SK-N-SH (cell line): ENCODE data around the gene TMEM63B. TPM values are rescaled to one million over a fixed set of nuclear protein-coding genes. Genes with fewer than 3 reads are reported as not detected.
A peak's percentile ranks its signal among the peaks of the same experiment; 100 is the strongest.

Experiments
- CTCF ChIA-PET: fragments of 300-600, 350-600 bp; formaldehyde crosslinking; extraction: SDS; loops from one replicate; lab custom pipeline; 2021; lab: Yijun Ruan, JAX
- POLR2A ChIA-PET: fragments of 350-600 bp; sonication (Branson Sonifier 250); formaldehyde crosslinking; extraction: SDS; loops from one replicate; lab custom pipeline; 2020; ENCODE audit warnings: antibody characterized with exemption, inconsistent platforms; lab: Yijun Ruan, JAX
- DNase-seq: peaks from one replicate; pipeline ENCODE4 v3.0.0; 2012
- H2AFZ ChIP-seq: fragments of 200-600 bp; sonication (generic); 2 replicates; pipeline ENCODE4 v1.8.1; 2016; ENCODE audit warnings: antibody characterized with exemption, mild to moderate bottlenecking, low read depth
- H3F3A ChIP-seq: fragments of 200-600 bp; sonication (generic); replicated peaks from 2 replicates; pipeline ENCODE3; 2016; ENCODE audit warnings: antibody characterized with exemption, mild to moderate bottlenecking; ENCODE audit not compliant: insufficient read depth
- H3K27ac ChIP-seq, 2 experiments: fragments of 200-500 bp in 1 of 2; fragments of 200-600 bp in 1 of 2; sonication (Bioruptor generic) in 1 of 2; sonication (generic), shearing (Covaris generic) in 1 of 2; 2 replicates each; pipeline versions ENCODE4 v1.5.1 to v1.6.1; 2014 to 2016; ENCODE audit warnings: low read depth in 2 of 2, inconsistent platforms in 1 of 2, low read length in 1 of 2, mild to moderate bottlenecking in 1 of 2, mixed read lengths in 1 of 2
- H3K27me3 ChIP-seq: fragments of 200-600 bp; sonication (generic), shearing (Covaris generic); 2 replicates; pipeline ENCODE4 v1.6.1; 2016; ENCODE audit warnings: mixed run types; ENCODE audit not compliant: insufficient read depth
- H3K36me3 ChIP-seq, 2 experiments: fragments of 200-500 bp in 1 of 2; fragments of 200-600 bp in 1 of 2; sonication (Bioruptor generic) in 1 of 2; sonication (generic) in 1 of 2; replicated peaks in 1 of 2; 2 replicates each; pipeline versions ENCODE3 to v1.5.1; 2014 to 2016; ENCODE audit warnings: low read length in 1 of 2, mild to moderate bottlenecking in 1 of 2; ENCODE audit not compliant: insufficient read depth in 2 of 2, control insufficient read depth in 1 of 2
- H3K4me1 ChIP-seq, 2 experiments: fragments of 200-500 bp in 1 of 2; fragments of 200-600 bp in 1 of 2; sonication (Bioruptor generic) in 1 of 2; sonication (generic), shearing (Covaris generic) in 1 of 2; 2 replicates each; pipeline versions ENCODE4 v1.5.1 to v1.6.1; 2014 to 2016; ENCODE audit warnings: low read depth in 1 of 2, low read length in 1 of 2, mixed run types in 1 of 2; ENCODE audit not compliant: insufficient read depth in 2 of 2, control insufficient read depth in 1 of 2
- H3K4me2 ChIP-seq: fragments of 200-600 bp; sonication (generic), shearing (Covaris generic); 2 replicates; pipeline ENCODE4 v1.6.1; 2017; ENCODE audit warnings: mixed run types
- H3K4me3 ChIP-seq, 2 experiments: fragments of 200-500 bp in 1 of 2; fragments of 200-600 bp in 1 of 2; sonication (Bioruptor generic) in 1 of 2; sonication (generic), shearing (Covaris generic) in 1 of 2; 2 replicates each; pipeline versions ENCODE4 v1.5.1 to v1.8.1; 2014 to 2016; ENCODE audit warnings: low read depth in 2 of 2, inconsistent platforms in 1 of 2, low read length in 1 of 2, mild to moderate bottlenecking in 1 of 2, mixed read lengths in 1 of 2, moderate library complexity in 1 of 2
- H3K79me2 ChIP-seq: fragments of 200-600 bp; sonication (generic); 2 replicates; pipeline ENCODE4 v1.8.1; 2017; ENCODE audit warnings: mild to moderate bottlenecking; ENCODE audit not compliant: insufficient read depth
- H3K9ac ChIP-seq: fragments of 200-600 bp; sonication (generic); 2 replicates; pipeline ENCODE4 v1.6.1; 2017; ENCODE audit warnings: mixed run types
- H3K9me2 ChIP-seq: fragments of 200-600 bp; sonication (generic); 2 replicates; pipeline ENCODE4 v1.6.1; 2017; ENCODE audit warnings: mixed run types
- H3K9me3 ChIP-seq: fragments of 200-600 bp; sonication (generic); 2 replicates; pipeline ENCODE4 v1.6.1; 2017; ENCODE audit warnings: mixed run types, mild to moderate bottlenecking, moderate library complexity
- H4K20me1 ChIP-seq: fragments of 200-600 bp; sonication (generic); 2 replicates; pipeline ENCODE4 v1.6.1; 2017; ENCODE audit warnings: mild to moderate bottlenecking, mixed run types; ENCODE audit not compliant: insufficient read depth
- ELF1 ChIP-seq: IDR thresholded peaks from 2 replicates; pipeline ENCODE4 v1.4.0; 2012
- FOXJ3 ChIP-seq: sonication (generic); formaldehyde crosslinking; IDR thresholded peaks from 2 replicates; pipeline ENCODE4 v1.5.1; 2020; ENCODE audit warnings: mild to moderate bottlenecking, missing genetic modification reagents
- JUND ChIP-seq: IDR thresholded peaks from 2 replicates; pipeline ENCODE4 v1.4.0; 2012
- RAD21 ChIP-seq: IDR thresholded peaks from 2 replicates; pipeline ENCODE4 v1.6.1; 2012; ENCODE audit warnings: mild to moderate bottlenecking, low read length
- RCOR1 ChIP-seq: fragments of 150-350 bp; IDR thresholded peaks from 2 replicates; pipeline ENCODE4 v1.6.1; 2017; ENCODE audit warnings: antibody characterized with exemption, low read length
- SIN3A ChIP-seq: IDR thresholded peaks from 2 replicates; pipeline ENCODE4 v1.6.1; 2012; ENCODE audit warnings: low read depth, mild to moderate bottlenecking, low read length, moderate library complexity, borderline replicate concordance
- SMC3 ChIP-seq: IDR thresholded peaks from 2 replicates; pipeline ENCODE4 v1.6.1; 2012; ENCODE audit warnings: low read depth, low read length, improper control_type of control experiment
- TCF12 ChIP-seq: IDR thresholded peaks from 2 replicates; pipeline ENCODE4 v1.4.0; 2012
- WGBS: methylation state at CpG from one replicate; pipeline ENCODE4 v1.1.6; 2017; ENCODE audit warnings: low lambda C conversion rate; 5-methylcytosine and 5-hydroxymethylcytosine counted together
- polyA plus RNA-seq, 3 experiments: library from polyadenylated mRNA; depleted of rRNA; stranded (reverse); fragments of >200 nt; gene quantifications; 2 replicates each; pipeline ENCODE4 v1.2.3, GENCODE V29; 2012
- TF ChIP-seq, protein P1 (sequence below): IDR thresholded peaks from 2 replicates; pipeline ENCODE4 v1.4.0; 2012; ENCODE audit warnings: low read depth, borderline replicate concordance
- TF ChIP-seq, protein P2 (sequence below): fragments of 150-350 bp; IDR thresholded peaks from 2 replicates; pipeline ENCODE4 v1.6.1; 2016; ENCODE audit warnings: mild to moderate bottlenecking, low read depth, low read length
- TF ChIP-seq, protein P3 (sequence below): fragments of 200-600 bp; sonication (generic); IDR thresholded peaks from 2 replicates; pipeline ENCODE4 v1.6.1; 2017; ENCODE audit warnings: antibody characterized with exemption, mild to moderate bottlenecking, moderate library complexity
- TF ChIP-seq, protein P4 (sequence below): IDR thresholded peaks from 2 replicates; pipeline ENCODE4; 2012
- TF ChIP-seq, protein P5 (sequence below): IDR thresholded peaks from 2 replicates; pipeline ENCODE4 v1.6.1; 2012; ENCODE audit warnings: mild to moderate bottlenecking, low read depth, low read length, moderate library complexity

Gene TMEM63B
- polyA plus RNA-seq, 1 of the 3 experiments (the other 2 are of a cell fraction), result 52.7 TPM

DNA sequence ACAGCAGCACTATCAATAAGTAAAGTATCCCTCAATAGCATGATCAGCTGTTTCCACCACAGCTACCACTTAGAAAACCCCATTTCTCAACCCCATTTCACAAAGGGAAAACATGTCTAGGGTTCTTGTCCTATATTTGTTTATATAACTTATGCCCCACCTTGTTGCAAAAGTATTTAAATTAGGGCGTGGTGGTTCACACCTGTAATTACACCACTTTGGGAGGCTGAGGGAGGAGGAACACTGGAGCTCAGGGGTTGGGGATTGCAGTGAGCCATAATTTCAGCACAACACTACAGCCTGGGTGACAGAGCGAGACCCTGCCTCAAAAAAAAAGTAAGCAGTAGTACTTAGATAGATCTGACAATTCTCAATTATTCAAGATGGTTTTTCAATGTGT is 3.8 kb upstream of the TMEM63B start:
- TF ChIP-seq RCOR1 (no peak), ELF1 (no peak), SIN3A (no peak), JUND (no peak), SMC3 (no peak), FOXJ3 (CRISPR knock-in tag) (no peak), RAD21 (no peak), TCF12 (no peak)
- TF ChIP-seq, protein P1, sequence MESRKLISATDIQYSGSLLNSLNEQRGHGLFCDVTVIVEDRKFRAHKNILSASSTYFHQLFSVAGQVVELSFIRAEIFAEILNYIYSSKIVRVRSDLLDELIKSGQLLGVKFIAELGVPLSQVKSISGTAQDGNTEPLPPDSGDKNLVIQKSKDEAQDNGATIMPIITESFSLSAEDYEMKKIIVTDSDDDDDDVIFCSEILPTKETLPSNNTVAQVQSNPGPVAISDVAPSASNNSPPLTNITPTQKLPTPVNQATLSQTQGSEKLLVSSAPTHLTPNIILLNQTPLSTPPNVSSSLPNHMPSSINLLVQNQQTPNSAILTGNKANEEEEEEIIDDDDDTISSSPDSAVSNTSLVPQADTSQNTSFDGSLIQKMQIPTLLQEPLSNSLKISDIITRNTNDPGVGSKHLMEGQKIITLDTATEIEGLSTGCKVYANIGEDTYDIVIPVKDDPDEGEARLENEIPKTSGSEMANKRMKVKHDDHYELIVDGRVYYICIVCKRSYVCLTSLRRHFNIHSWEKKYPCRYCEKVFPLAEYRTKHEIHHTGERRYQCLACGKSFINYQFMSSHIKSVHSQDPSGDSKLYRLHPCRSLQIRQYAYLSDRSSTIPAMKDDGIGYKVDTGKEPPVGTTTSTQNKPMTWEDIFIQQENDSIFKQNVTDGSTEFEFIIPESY, result no peak
- TF ChIP-seq, protein P2, sequence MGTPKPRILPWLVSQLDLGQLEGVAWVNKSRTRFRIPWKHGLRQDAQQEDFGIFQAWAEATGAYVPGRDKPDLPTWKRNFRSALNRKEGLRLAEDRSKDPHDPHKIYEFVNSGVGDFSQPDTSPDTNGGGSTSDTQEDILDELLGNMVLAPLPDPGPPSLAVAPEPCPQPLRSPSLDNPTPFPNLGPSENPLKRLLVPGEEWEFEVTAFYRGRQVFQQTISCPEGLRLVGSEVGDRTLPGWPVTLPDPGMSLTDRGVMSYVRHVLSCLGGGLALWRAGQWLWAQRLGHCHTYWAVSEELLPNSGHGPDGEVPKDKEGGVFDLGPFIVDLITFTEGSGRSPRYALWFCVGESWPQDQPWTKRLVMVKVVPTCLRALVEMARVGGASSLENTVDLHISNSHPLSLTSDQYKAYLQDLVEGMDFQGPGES, result no peak
- TF ChIP-seq, protein P3, sequence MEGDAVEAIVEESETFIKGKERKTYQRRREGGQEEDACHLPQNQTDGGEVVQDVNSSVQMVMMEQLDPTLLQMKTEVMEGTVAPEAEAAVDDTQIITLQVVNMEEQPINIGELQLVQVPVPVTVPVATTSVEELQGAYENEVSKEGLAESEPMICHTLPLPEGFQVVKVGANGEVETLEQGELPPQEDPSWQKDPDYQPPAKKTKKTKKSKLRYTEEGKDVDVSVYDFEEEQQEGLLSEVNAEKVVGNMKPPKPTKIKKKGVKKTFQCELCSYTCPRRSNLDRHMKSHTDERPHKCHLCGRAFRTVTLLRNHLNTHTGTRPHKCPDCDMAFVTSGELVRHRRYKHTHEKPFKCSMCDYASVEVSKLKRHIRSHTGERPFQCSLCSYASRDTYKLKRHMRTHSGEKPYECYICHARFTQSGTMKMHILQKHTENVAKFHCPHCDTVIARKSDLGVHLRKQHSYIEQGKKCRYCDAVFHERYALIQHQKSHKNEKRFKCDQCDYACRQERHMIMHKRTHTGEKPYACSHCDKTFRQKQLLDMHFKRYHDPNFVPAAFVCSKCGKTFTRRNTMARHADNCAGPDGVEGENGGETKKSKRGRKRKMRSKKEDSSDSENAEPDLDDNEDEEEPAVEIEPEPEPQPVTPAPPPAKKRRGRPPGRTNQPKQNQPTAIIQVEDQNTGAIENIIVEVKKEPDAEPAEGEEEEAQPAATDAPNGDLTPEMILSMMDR, result no peak
- Histone ChIP-seq H3K36me3 (peaks cover 6% of the 10 kb centered on the region in 2 experiments), H3K4me3 (no peak overlapping the region), H2AFZ (no peak overlapping the region), H3K27me3 (no peaks in the 10 kb centered on the region), H3F3A (peaks cover 13% of the 10 kb centered on the region), H3K4me2 (0 out of 2 replicates have a peak overlapping the region, but pooled peaks have one; percentile 93), H3K9me2 (no peaks in the 10 kb centered on the region), H3K4me1 (peaks cover 21 to 46% of the 10 kb centered on the region in 2 experiments; a peak in 3 of 4 replicates), H4K20me1 (peaks cover 69% of the 10 kb centered on the region), H3K79me2 (peaks cover 96% of the 10 kb centered on the region), H3K9me3 (no peaks in the 10 kb centered on the region), H3K9ac (no peak overlapping the region), H3K27ac (no peak overlapping the region)
- DNase-seq, result no peak
- ChIA-PET CTCF (interaction anchor here (0.8 to 1.9 kb wide), 5 partner anchors 10 to 111 kb away, joined by 3 to 8 read pairs (median 4); no protein-coding TSS in a partner anchor), POLR2A (no interaction called here)
- WGBS, result 100% methylated on average over 2 of the region's 2 CpGs

DNA sequence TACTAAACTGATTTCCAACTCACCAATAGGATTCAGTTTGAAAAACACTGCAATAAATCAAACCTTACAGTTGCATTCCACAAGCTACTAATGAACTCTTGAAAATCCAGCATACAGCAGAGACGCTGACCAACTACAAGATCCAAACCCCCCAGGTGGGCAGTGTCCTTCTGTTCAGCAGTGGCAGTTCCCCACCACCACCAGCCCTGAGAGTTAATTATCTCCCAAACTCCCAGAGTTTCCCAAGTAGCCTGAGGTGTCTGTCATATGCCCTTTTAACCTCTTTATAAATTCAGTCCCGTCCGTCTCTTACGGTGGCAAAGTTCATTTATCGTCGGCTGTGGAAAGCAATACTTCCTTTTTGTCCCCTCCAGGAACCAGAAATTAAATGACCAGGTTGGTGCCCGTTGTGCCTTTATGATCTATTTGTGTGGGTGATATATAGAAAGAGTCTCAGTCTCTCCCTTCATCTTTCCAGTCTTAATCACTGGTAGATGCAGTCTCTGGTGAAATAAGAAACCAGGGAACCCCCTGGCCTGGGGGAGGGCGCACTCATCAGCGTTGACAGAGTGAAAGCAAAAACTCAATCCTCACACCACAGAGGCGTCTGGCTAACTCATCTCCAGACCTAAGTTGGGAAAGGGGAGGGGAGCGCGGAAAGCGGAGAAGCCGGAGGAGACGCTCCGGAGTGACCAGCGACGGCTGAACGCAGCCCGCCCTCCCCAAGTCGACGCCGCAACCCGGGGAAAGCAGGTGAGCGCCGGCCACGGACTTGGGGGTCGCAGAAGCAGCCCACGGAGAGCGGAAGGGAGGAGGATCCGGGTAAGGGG is 819 bp upstream of the TMEM63B start:
- POLR2A ChIA-PET, result no interaction called here
- H3K9ac ChIP-seq, result peak overlapping the region; percentile 68
- 5% methylated on average over 22 of the region's 31 CpGs for WGBS

More for the DNA sequence above, 819 bp upstream of the TMEM63B start:
- H3K4me2 ChIP-seq, result peak overlapping the region; percentile 93
- H4K20me1 ChIP-seq, result peaks cover 49% of the 10 kb centered on the region
- H2AFZ ChIP-seq, result no peak overlapping the region
- no peaks in the 10 kb centered on the region for H3K9me2 ChIP-seq
- H3K27me3 ChIP-seq, result no peaks in the 10 kb centered on the region
- H3K79me2 ChIP-seq, result peaks cover 96% of the 10 kb centered on the region
- TF ChIP-seq RAD21, result no peak
- TF ChIP-seq, protein P4, sequence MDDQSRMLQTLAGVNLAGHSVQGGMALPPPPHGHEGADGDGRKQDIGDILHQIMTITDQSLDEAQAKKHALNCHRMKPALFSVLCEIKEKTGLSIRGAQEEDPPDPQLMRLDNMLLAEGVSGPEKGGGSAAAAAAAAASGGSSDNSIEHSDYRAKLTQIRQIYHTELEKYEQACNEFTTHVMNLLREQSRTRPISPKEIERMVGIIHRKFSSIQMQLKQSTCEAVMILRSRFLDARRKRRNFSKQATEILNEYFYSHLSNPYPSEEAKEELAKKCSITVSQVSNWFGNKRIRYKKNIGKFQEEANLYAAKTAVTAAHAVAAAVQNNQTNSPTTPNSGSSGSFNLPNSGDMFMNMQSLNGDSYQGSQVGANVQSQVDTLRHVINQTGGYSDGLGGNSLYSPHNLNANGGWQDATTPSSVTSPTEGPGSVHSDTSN, result 0 out of 2 replicates have a peak, but pooled peaks have one; percentile 30
- TF ChIP-seq, protein P5, sequence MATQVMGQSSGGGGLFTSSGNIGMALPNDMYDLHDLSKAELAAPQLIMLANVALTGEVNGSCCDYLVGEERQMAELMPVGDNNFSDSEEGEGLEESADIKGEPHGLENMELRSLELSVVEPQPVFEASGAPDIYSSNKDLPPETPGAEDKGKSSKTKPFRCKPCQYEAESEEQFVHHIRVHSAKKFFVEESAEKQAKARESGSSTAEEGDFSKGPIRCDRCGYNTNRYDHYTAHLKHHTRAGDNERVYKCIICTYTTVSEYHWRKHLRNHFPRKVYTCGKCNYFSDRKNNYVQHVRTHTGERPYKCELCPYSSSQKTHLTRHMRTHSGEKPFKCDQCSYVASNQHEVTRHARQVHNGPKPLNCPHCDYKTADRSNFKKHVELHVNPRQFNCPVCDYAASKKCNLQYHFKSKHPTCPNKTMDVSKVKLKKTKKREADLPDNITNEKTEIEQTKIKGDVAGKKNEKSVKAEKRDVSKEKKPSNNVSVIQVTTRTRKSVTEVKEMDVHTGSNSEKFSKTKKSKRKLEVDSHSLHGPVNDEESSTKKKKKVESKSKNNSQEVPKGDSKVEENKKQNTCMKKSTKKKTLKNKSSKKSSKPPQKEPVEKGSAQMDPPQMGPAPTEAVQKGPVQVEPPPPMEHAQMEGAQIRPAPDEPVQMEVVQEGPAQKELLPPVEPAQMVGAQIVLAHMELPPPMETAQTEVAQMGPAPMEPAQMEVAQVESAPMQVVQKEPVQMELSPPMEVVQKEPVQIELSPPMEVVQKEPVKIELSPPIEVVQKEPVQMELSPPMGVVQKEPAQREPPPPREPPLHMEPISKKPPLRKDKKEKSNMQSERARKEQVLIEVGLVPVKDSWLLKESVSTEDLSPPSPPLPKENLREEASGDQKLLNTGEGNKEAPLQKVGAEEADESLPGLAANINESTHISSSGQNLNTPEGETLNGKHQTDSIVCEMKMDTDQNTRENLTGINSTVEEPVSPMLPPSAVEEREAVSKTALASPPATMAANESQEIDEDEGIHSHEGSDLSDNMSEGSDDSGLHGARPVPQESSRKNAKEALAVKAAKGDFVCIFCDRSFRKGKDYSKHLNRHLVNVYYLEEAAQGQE, result 0 out of 2 replicates have a peak, but pooled peaks have one; percentile 25
- peak overlapping the region; percentile 76 to 82 for H3K4me3 ChIP-seq
- CTCF ChIA-PET, result no interaction called here
- peaks cover 6% of the 10 kb centered on the region in 2 experiments for H3K36me3 ChIP-seq
- peak overlapping the region; percentile 58 to 77 for H3K27ac ChIP-seq
- peak; percentile 30 for DNase-seq
- H3K4me1 ChIP-seq, result peaks cover 23 to 38% of the 10 kb centered on the region in 2 experiments; a peak in 3 of 4 replicates
- peaks cover 13% of the 10 kb centered on the region for H3F3A ChIP-seq
- no peaks in the 10 kb centered on the region for H3K9me3 ChIP-seq
